Activated T-cell treated with anti-CD3 and anti-CD28 coated beads for 1 hour (primary cell): ENCODE results near the gene TCF12.

Experiments used
- DNase-seq: peaks from one replicate; pipeline ENCODE4 v3.0.0-alpha.2; 2020; ENCODE audit warnings: low read depth

Gene TCF12

GRCh38 chr15:57298843-57299550 is 380.6 kb downstream of the TCF12 start:
- no peak for DNase-seq

- DNase-seq = no peak
Observed at GRCh38 chr15:57301307-57301706, 382.9 kb downstream of the TCF12 start.

GRCh38 chr15:57302640-57303257 is 384.3 kb downstream of the TCF12 start:
- DNase-seq = no peak

GRCh38 chr15:57305009-57305408 is 386.6 kb downstream of the TCF12 start:
- DNase-seq = no peak

GRCh38 chr15:57306161-57306943 is 387.9 kb downstream of the TCF12 start:
- peak; percentile 87 for DNase-seq

- DNase-seq = no peak
Observed at GRCh38 chr15:57306944-57307411, 388.5 kb downstream of the TCF12 start.

GRCh38 chr15:57307527-57308169 is 389.2 kb downstream of the TCF12 start:
- DNase-seq = no peak

GRCh38 chr15:57308170-57308545 is 389.7 kb downstream of the TCF12 start:
- DNase-seq = no peak

- DNase-seq = no peak
Observed at GRCh38 chr15:57309856-57310760, 391.7 kb downstream of the TCF12 start.

GRCh38 chr15:57310876-57311275 is 392.4 kb downstream of the TCF12 start:
- no peak for DNase-seq

- no peak for DNase-seq
Observed at GRCh38 chr15:57312006-57312317, 393.5 kb downstream of the TCF12 start.

GRCh38 chr15:57312318-57313133 is 394.1 kb downstream of the TCF12 start:
- no peak for DNase-seq

GRCh38 chr15:57313134-57313483 is 394.7 kb downstream of the TCF12 start:
- no peak for DNase-seq

- no peak for DNase-seq
Observed at GRCh38 chr15:57314221-57314620, 395.8 kb downstream of the TCF12 start.

GRCh38 chr15:57316451-57316850 is 398.0 kb downstream of the TCF12 start:
- DNase-seq = no peak

- no peak for DNase-seq
Observed at GRCh38 chr15:57319226-57319918, 400.9 kb downstream of the TCF12 start.

GRCh38 chr15:57319919-57320560 is 401.6 kb downstream of the TCF12 start:
- no peak for DNase-seq

GRCh38 chr15:57320631-57321220 is 402.3 kb downstream of the TCF12 start:
- no peak for DNase-seq

GRCh38 chr15:57321485-57321884 is 403.0 kb downstream of the TCF12 start:
- DNase-seq = no peak
